ENCODE data around the gene CCDC122. TPM values are rescaled to one million over a fixed set of nuclear protein-coding genes. Genes with fewer than 3 reads are reported as not detected.

CCDC122 gene
- total and polyA plus RNA-seq, 2 experiments from 2014 or later = 5.3 to 10.3 TPM

GRCh38 chr13:43865892-43866291 is 13.6 kb downstream of the CCDC122 start:
- no peak for TF ChIP-seq CTCF (IDR thresholded peaks at IDR 0.05; ENCODE audit: poor library complexity)
- no peak for TF ChIP-seq EZH2 (IDR thresholded peaks at IDR 0.05; ENCODE audit: borderline replicate concordance)
- no peak for TF ChIP-seq EZH2phosphoT487 (IDR thresholded peaks at IDR 0.05; ENCODE audit: low read depth, severe bottlenecking, unreplicated experiment)
- H3K36me3 ChIP-seq (replicated peaks; ENCODE audit: insufficient read depth, low read depth) = no peaks in the 10 kb centered on the region
- H3K9me3 ChIP-seq (ENCODE audit: low read depth) = no peaks in the 10 kb centered on the region
- no peak overlapping the region for H3K4me3 ChIP-seq
- no peak overlapping the region for H3K27ac ChIP-seq
- no peak overlapping the region for H2AFZ ChIP-seq
- 88% methylated on average over 4 of the region's 4 CpGs for WGBS (ENCODE audit: low lambda C conversion rate, missing lambda C conversion rate)
- H3K4me2 ChIP-seq = no peak overlapping the region
- H3K79me2 ChIP-seq = no peaks in the 10 kb centered on the region
- no peak for DNase-seq (ENCODE audit: low spot score)
- H3K27me3 ChIP-seq = no peaks in the 10 kb centered on the region
- H4K20me1 ChIP-seq (ENCODE audit: insufficient read depth, poor library complexity, severe bottlenecking) = no peaks in the 10 kb centered on the region
- H3K4me1 ChIP-seq (ENCODE audit: insufficient read depth) = no peaks in the 10 kb centered on the region
- no peaks in the 10 kb centered on the region for H3K9me2 ChIP-seq (replicated peaks; ENCODE audit: insufficient read depth)

- Histone ChIP-seq H2AFZ (no peak overlapping the region), H3K27me3 (no peaks in the 10 kb centered on the region), H4K20me1 (ENCODE audit: insufficient read depth, poor library complexity, severe bottlenecking) (no peaks in the 10 kb centered on the region), H3K79me2 (no peaks in the 10 kb centered on the region), H3K9me3 (ENCODE audit: low read depth) (no peaks in the 10 kb centered on the region), H3K4me2 (no peak overlapping the region), H3K27ac (no peak overlapping the region), H3K9me2 (replicated peaks; ENCODE audit: insufficient read depth) (no peaks in the 10 kb centered on the region), H3K4me3 (no peak overlapping the region), H3K36me3 (replicated peaks; ENCODE audit: insufficient read depth, low read depth) (no peaks in the 10 kb centered on the region), H3K4me1 (ENCODE audit: insufficient read depth) (no peaks in the 10 kb centered on the region)
- no peak for TF ChIP-seq CTCF (IDR thresholded peaks at IDR 0.05; ENCODE audit: poor library complexity)
- no peak for TF ChIP-seq EZH2 (IDR thresholded peaks at IDR 0.05; ENCODE audit: borderline replicate concordance)
- TF ChIP-seq EZH2phosphoT487 (IDR thresholded peaks at IDR 0.05; ENCODE audit: low read depth, severe bottlenecking, unreplicated experiment) = no peak
- WGBS (ENCODE audit: low lambda C conversion rate, missing lambda C conversion rate) = 97% methylated on average over 4 of the region's 4 CpGs
- no peak for DNase-seq (ENCODE audit: low spot score)
These were observed 14.6 kb downstream of the CCDC122 start for GRCh38 chr13:43864921-43865320.

GRCh38 chr13:43861863-43862262 is 17.7 kb downstream of the CCDC122 start:
- no peak overlapping the region for H3K27ac ChIP-seq
- no peak overlapping the region for H2AFZ ChIP-seq
- H3K9me2 ChIP-seq (replicated peaks; ENCODE audit: insufficient read depth) = no peaks in the 10 kb centered on the region
- no peak overlapping the region for H3K4me2 ChIP-seq
- H3K9me3 ChIP-seq (ENCODE audit: low read depth) = no peaks in the 10 kb centered on the region
- H3K4me3 ChIP-seq = no peak overlapping the region
- TF ChIP-seq EZH2phosphoT487 (IDR thresholded peaks at IDR 0.05; ENCODE audit: low read depth, severe bottlenecking, unreplicated experiment) (no peak), CTCF (IDR thresholded peaks at IDR 0.05; ENCODE audit: poor library complexity) (no peak), EZH2 (IDR thresholded peaks at IDR 0.05; ENCODE audit: borderline replicate concordance) (no peak)
- H3K27me3 ChIP-seq = no peaks in the 10 kb centered on the region
- H3K36me3 ChIP-seq (replicated peaks; ENCODE audit: insufficient read depth, low read depth) = no peaks in the 10 kb centered on the region
- no peaks in the 10 kb centered on the region for H4K20me1 ChIP-seq (ENCODE audit: insufficient read depth, poor library complexity, severe bottlenecking)
- no peak for DNase-seq (ENCODE audit: low spot score)
- no peaks in the 10 kb centered on the region for H3K4me1 ChIP-seq (ENCODE audit: insufficient read depth)
- no peaks in the 10 kb centered on the region for H3K79me2 ChIP-seq
- 82% methylated on average over 1 of the region's 1 CpG for WGBS (ENCODE audit: low lambda C conversion rate, missing lambda C conversion rate)

GRCh38 chr13:43852923-43853404 is 26.6 kb downstream of the CCDC122 start:
- H3K9me3 ChIP-seq (ENCODE audit: low read depth) = peaks cover 27% of the 10 kb centered on the region
- WGBS (ENCODE audit: low lambda C conversion rate, missing lambda C conversion rate) = 92% methylated on average over 1 of the region's 1 CpG
- no peak for DNase-seq (ENCODE audit: low spot score)

More at GRCh38 chr13:43852923-43853404, 26.6 kb downstream of the CCDC122 start:
- H3K27me3 ChIP-seq = no peaks in the 10 kb centered on the region
- TF ChIP-seq CTCF (IDR thresholded peaks at IDR 0.05; ENCODE audit: poor library complexity) (no peak), EZH2 (IDR thresholded peaks at IDR 0.05; ENCODE audit: borderline replicate concordance) (no peak), EZH2phosphoT487 (IDR thresholded peaks at IDR 0.05; ENCODE audit: low read depth, severe bottlenecking, unreplicated experiment) (no peak)
- H3K4me2 ChIP-seq = no peak overlapping the region
- no peaks in the 10 kb centered on the region for H4K20me1 ChIP-seq (ENCODE audit: insufficient read depth, poor library complexity, severe bottlenecking)
- H3K79me2 ChIP-seq = no peaks in the 10 kb centered on the region
- no peaks in the 10 kb centered on the region for H3K9me2 ChIP-seq (replicated peaks; ENCODE audit: insufficient read depth)
- no peaks in the 10 kb centered on the region for H3K4me1 ChIP-seq (ENCODE audit: insufficient read depth)
- peaks cover 4% of the 10 kb centered on the region for H3K36me3 ChIP-seq (replicated peaks; ENCODE audit: insufficient read depth, low read depth)
- no peak overlapping the region for H3K27ac ChIP-seq
- H2AFZ ChIP-seq = no peak overlapping the region
- H3K4me3 ChIP-seq = no peak overlapping the region
